Transverse colon (tissue), 4 donors: Measurements from ENCODE around the gene PLCL2. TPM values are rescaled to one million over a fixed set of nuclear protein-coding genes. Genes with fewer than 3 reads are reported as not detected.

Experiments
- DNase-seq: peaks from one replicate; pipeline ENCODE4 v3.0.0-alpha.2; 2019
- H3K27ac ChIP-seq, 4 donors: fragments of 200-600 bp; sonication (generic); 2 replicates each; pipeline ENCODE4 v1.5.1; 2016 to 2018; ENCODE audit warnings: inconsistent platforms in 4 of 4
- H3K27me3 ChIP-seq: fragments of 200-600 bp; sonication (generic); 2 replicates; pipeline ENCODE4 v1.5.1; 2017; ENCODE audit warnings: inconsistent platforms
- H3K36me3 ChIP-seq, 4 donors: fragments of 200-600 bp; sonication (generic); 2 replicates each; pipeline ENCODE4 v1.5.1; 2017 to 2019; ENCODE audit warnings: inconsistent platforms in 4 of 4
- H3K4me1 ChIP-seq, 4 donors: fragments of 200-600 bp; sonication (generic); 2 replicates each; pipeline ENCODE4 v1.5.1; 2017 to 2020; ENCODE audit warnings: inconsistent platforms in 4 of 4
- H3K4me3 ChIP-seq, 4 donors: fragments of 200-600 bp; sonication (generic); 1 replicate in 1 of 4; 2 replicates in 3 of 4; pipeline versions ENCODE4 v1.5.1 to v1.6.1; 2017 to 2019; ENCODE audit warnings: inconsistent platforms in 4 of 4
- H3K9me3 ChIP-seq, 2 donors: fragments of 200-600 bp; sonication (generic); 2 replicates each; pipeline ENCODE4 v1.5.1; 2017 to 2019; ENCODE audit warnings: inconsistent platforms in 2 of 2
- CTCF ChIP-seq, 5 experiments: fragments of 200-600 bp in 3 of 5; fragments of 450-650 bp in 2 of 5; sonication (generic) in 3 of 5; IDR thresholded peaks; 1 replicate in 2 of 5; 2 replicates in 3 of 5; pipeline ENCODE4 v1.5.1; 2016 to 2017; ENCODE audit warnings: antibody characterized with exemption in 5 of 5, inconsistent platforms in 3 of 5, mild to moderate bottlenecking in 2 of 5, moderate library complexity in 1 of 5
- EP300 ChIP-seq: sonication (generic); formaldehyde crosslinking; IDR thresholded peaks from one replicate; pipeline ENCODE4 v1.6.1; 2017; ENCODE audit warnings: antibody characterized with exemption, low read depth
- POLR2A ChIP-seq: fragments of 450-650 bp; IDR thresholded peaks from one replicate; pipeline ENCODE4 v1.6.1; 2016; ENCODE audit warnings: antibody characterized with exemption, mild to moderate bottlenecking, moderate library complexity
- POLR2AphosphoS5 ChIP-seq, 3 donors: sonication (generic); formaldehyde crosslinking; IDR thresholded peaks; one replicate each; pipeline ENCODE4 v1.6.1; 2016; ENCODE audit warnings: antibody characterized with exemption in 3 of 3
- WGBS, 2 donors: methylation state at CpG; one replicate each; pipeline ENCODE4 v1.1.5; 2018; ENCODE audit warnings: low coverage in 1 of 2; 5-methylcytosine and 5-hydroxymethylcytosine counted together
- in situ Hi-C, 4 donors: fragments of 200-750 bp; cut with MboI; loops; one replicate each; pipeline versions ENCODE4 v1.15.0 to v1.15.1; 2017; ENCODE audit warnings: low sequenced_read_pairs in 3 of 4, low pct_ligation_motif_present in 1 of 4, low pct_unique_long_range_greater_than_20kb in 1 of 4
- intact Hi-C: fragments of 100-400 bp; cut with DNase I; formaldehyde crosslinking; loops from one replicate; pipeline ENCODE4 v1.15.1; 2023; ENCODE audit warnings: low total_unique reads
- total RNA-seq, 4 donors: library from RNA; depleted of rRNA; stranded (reverse); fragments of >200 nt; gene quantifications; one replicate each; pipeline ENCODE4 v1.1.0, GENCODE V29; 2016

PLCL2 gene
- total RNA-seq, result 10 to 100 TPM; 17.2 to 41.4 (median 35.9) TPM

- Histone ChIP-seq H3K27ac (peak within 1 kb of the TSS; percentile 89 to 95 (median 92)), H3K4me1 (peaks cover 0 to 34% (median 12%) of the 10 kb centered on the region in 4 donors), H3K9me3 (no peaks in the 10 kb centered on the region), H3K4me3 (peak within 1 kb of the TSS; percentile 66 to 90 (median 86)), H3K27me3 (no peaks in the 10 kb centered on the region), H3K36me3 (no peaks in the 10 kb centered on the region)
- no peak for TF ChIP-seq POLR2AphosphoS5 (IDR thresholded peaks at IDR 0.05)
- peak; percentile 10 for TF ChIP-seq POLR2A
- DNase-seq, result peak; percentile 61
- in situ Hi-C loops, result no loop called here
- 1% methylated on average over 77 of the region's 87 CpGs; no CpG with 5 or more reads in 1 of the 2 donors for WGBS, 2 donors
- intact Hi-C loops, result no loop called here
Measured at GRCh38 chr3:16884748-16885592, at the start of gene PLCL2. TSS of gene PLCL2 (plus strand) at chr3:16884955. CDS start at chr3:16885040, 85 bp downstream.

GRCh38 chr3:16836505-16837237 is 48.1 kb upstream of the PLCL2 start:
- H3K36me3 ChIP-seq, result no peaks in the 10 kb centered on the region
- intact Hi-C loops, result no loop called here
- no peaks in the 10 kb centered on the region for H3K9me3 ChIP-seq
- TF ChIP-seq EP300 (no peak), POLR2AphosphoS5 (IDR thresholded peaks at IDR 0.05) (no peak), CTCF (IDR thresholded peaks at IDR 0.05) (no peak), POLR2A (no peak)
- 84 to 89% methylated on average over 4 of the region's 4 CpGs for WGBS, 2 donors
- no peak for DNase-seq
- H3K4me3 ChIP-seq, result no peak overlapping the region
- no peaks in the 10 kb centered on the region for H3K27me3 ChIP-seq
- H3K27ac ChIP-seq, result no peak overlapping the region
- peaks cover 0 to 17% (median 8%) of the 10 kb centered on the region in 4 donors for H3K4me1 ChIP-seq
- in situ Hi-C loops, result loop anchor here in 1 of 4 donors (25.0 kb wide), 1 partner anchor 401 kb away; no protein-coding TSS in a partner anchor

GRCh38 chr3:16837602-16838001 is 47.2 kb upstream of the PLCL2 start:
- Histone ChIP-seq H3K9me3 (no peaks in the 10 kb centered on the region), H3K27ac (peak overlapping the region in 1 of 4 donors; percentile 23), H3K4me1 (peaks cover 5 to 27% (median 14%) of the 10 kb centered on the region in 4 donors), H3K27me3 (no peaks in the 10 kb centered on the region), H3K4me3 (no peak overlapping the region), H3K36me3 (no peaks in the 10 kb centered on the region)
- in situ Hi-C loops (loop anchor here in 1 of 4 donors (25.0 kb wide), 1 partner anchor 400 kb away; no protein-coding TSS in a partner anchor), intact Hi-C loops (no loop called here)
- no peak for TF ChIP-seq POLR2A
- no peak for TF ChIP-seq EP300
- no peak for TF ChIP-seq CTCF (IDR thresholded peaks at IDR 0.05)
- TF ChIP-seq POLR2AphosphoS5 (IDR thresholded peaks at IDR 0.05), result no peak
- no peak for DNase-seq
- WGBS, 2 donors, result 77 to 78% methylated on average over 6 to 7 of the region's 7 CpGs

GRCh38 chr3:16838561-16838960 is 46.2 kb upstream of the PLCL2 start:
- Histone ChIP-seq H3K27ac (peak overlapping the region in 3 of 4 donors; percentile 13 to 45 (median 31)), H3K4me3 (no peak overlapping the region), H3K9me3 (no peaks in the 10 kb centered on the region), H3K4me1 (peaks cover 5 to 36% (median 18%) of the 10 kb centered on the region in 4 donors), H3K27me3 (no peaks in the 10 kb centered on the region), H3K36me3 (no peaks in the 10 kb centered on the region)
- peak; percentile 52 for DNase-seq
- intact Hi-C loops, result no loop called here
- no peak for TF ChIP-seq POLR2A
- peak in 2 of 3 donors; percentile 40 to 44 for TF ChIP-seq POLR2AphosphoS5 (IDR thresholded peaks at IDR 0.05)
- WGBS, 2 donors, result 25% methylated on average over 1 of the region's 1 CpG; no CpG with 5 or more reads in 1 of the 2 donors
- in situ Hi-C loops, result loop anchor here in 1 of 4 donors (25.0 kb wide), 1 partner anchor 399 kb away; no protein-coding TSS in a partner anchor
